D721Med (cell line): ENCODE data around the gene FTCD.

ENCODE experiments used
- DNase-seq: peaks from one replicate; pipeline ENCODE4 v3.0.0; 2011; ENCODE audit warnings: low spot score; ENCODE audit not compliant: insufficient read length
- FAIRE-seq: peaks from 2 replicates; lab custom pipeline; 2011; peaks lifted over from hg19 to GRCh38; lab: Jason Lieb, UNC
- CTCF ChIP-seq: IDR thresholded peaks from 2 replicates; pipeline ENCODE4 v1.5.1; 2012; ENCODE audit warnings: mild to moderate bottlenecking, control low read depth; ENCODE audit not compliant: insufficient read depth; ENCODE audit errors: missing control alignments

The FTCD gene

GRCh38 chr21:46196733-46197132, 41.4 kb upstream of the FTCD start:
- TF ChIP-seq CTCF, result no peak
- DNase-seq (no peak), FAIRE-seq (no peak)

DNA sequence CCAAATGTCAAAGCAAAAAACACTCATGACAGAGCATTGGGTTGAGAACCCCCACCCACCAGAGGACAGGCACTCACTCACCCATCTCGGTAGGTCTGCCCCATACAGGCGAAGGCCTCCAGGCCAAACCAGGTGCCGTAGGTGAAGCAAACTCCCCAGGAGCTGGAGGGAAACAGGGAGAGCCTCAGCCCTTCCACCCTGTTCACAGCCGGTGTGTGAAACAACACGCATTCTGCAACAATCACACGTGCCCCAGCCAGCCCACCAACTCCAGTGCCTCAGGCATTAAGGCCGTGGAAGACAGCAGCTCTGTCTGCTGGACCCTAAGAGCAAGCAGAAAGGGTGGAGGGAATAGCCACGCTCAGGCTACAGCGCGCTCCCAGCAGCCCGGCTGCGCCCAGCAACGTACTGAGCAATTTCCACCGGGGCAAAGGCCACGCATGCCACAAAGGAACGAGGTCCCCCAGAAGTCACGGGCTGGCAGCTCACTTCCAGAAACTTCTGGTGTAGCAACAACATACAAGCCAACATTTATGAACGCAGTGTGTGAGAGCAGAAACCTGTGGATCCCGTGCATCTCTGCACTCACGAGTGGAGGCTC, 40.3 kb upstream of the FTCD start:
- TF ChIP-seq CTCF, result no peak
- DNase-seq, result no peak
- no peak for FAIRE-seq

DNA sequence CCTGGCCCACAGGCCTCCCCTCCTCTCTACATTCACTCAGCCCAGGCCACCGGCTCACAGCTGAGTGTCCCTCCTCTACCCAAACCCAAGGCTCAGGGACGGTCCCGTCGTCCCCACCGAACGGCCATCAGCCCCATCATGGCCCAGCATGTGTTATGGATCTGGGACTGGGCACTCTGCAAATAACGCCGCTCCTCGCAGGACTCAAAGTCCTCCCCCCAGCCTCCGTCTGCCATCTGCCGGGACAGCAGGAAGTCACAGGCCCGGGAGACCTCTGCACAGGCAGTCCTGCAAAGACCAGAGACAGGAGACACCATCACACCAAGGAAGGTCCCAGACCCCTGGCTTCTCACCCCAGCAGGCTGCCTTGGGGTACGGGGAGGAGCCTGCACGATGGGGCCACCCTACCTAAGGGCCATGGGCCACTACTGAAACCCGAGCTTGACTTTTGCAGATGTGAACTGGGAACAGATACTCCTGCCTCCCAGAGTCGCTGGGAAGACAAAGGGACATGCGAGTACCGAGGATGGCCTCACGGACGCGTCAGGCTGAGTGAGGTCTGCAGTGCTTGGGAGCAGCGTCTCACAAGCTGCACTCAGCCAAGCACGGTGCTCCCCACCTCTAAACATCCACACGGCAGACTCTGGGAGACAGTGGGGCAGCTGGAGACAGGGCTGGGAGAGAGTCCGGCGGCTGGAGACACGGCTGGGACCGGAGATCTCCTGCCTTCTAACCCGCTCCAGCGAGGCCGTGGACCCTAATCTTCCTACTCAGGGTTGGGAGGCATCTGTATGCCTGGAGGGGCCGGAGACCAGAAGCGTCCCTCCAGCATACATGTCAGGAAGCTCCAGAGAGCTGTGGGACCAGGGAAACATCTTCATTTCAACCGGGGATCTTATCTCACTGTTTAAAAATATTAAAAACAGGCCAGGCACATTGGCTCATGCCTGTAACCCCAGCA, 39.3 kb upstream of the FTCD start:
- no peak for TF ChIP-seq CTCF
- no peak for DNase-seq
- FAIRE-seq, result no peak

DNA sequence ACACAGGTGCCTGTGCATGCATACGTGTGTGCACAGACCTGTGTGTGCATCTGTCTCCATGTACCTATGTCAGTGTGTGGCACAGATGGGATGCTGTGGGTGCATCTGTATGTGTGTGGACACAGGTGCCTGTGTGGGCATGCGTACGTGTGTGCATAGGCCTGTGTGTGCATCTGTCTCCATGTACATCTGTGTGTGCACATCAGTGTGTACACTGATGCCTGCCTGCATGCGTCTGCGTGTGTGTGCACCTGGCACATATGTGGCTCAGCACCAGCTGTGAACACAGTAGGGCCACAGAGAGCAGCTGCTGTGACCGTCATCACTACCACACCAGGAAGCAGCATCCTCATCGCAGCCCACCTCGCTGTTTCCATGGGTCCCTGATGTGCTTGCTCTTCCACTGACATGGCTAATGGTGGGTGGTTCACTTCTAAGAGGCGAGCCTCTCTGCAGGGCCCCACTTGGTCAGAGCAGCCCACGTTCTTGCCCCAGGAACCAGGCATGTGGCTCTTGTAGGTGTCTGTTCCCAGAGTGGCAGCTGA, 38.5 kb upstream of the FTCD start:
- DNase-seq, result no peak
- FAIRE-seq, result no peak
- TF ChIP-seq CTCF, result no peak

- FAIRE-seq (no peak), DNase-seq (no peak)
- no peak for TF ChIP-seq CTCF
Observed at GRCh38 chr21:46191686-46192575, 36.6 kb upstream of the FTCD start.

DNA sequence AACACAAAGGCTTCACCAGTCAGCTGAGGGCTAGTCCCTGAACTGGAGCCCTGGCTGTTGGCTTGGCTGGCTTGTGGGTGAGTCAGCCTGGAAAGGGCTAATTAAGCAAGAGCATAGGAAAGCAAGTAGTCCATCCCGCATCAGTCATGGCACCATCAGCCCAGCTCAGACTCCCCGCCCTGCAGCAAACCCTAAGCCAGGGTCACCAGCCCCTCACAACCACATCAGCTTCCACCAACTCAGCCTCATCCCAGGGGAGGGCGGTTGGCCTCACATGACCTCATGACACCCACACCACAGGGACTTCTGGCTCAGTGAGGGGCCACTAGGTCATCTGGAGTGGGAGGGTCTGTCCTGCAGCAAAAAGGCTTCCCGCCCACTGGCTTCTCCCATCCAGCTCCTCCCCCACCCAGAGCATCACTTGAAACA, 35.9 kb upstream of the FTCD start:
- FAIRE-seq (no peak), DNase-seq (no peak)
- no peak for TF ChIP-seq CTCF
